Panc1 (cell line): ENCODE measurements around the gene DIS3L2. TPM values are rescaled to one million over a fixed set of nuclear protein-coding genes. Genes with fewer than 3 reads are reported as not detected.
"Not testable (repeated sequence)": the region's sequence is repeated elsewhere in the genome, so short reads cannot be mapped to it uniquely, and the experiment has no call there.

Experiments
- ATAC-seq: fragments of 200-7000 bp; cut with Tn5 transposase; 2 replicates; pipeline ENCODE4 v1.9.1; 2020; ENCODE audit warnings: mild to moderate bottlenecking, moderate library complexity
- BruUV-seq: library from RNA; stranded (reverse); fragments of 400-500 nt; replicated peaks from 2 replicates; lab custom pipeline; 2021; lab: Mats Ljungman, UMichigan
- CTCF ChIA-PET: fragments of 300-600 bp; sonication (Branson Sonifier 250); formaldehyde crosslinking; loops from one replicate; lab custom pipeline; 2022; ENCODE audit warnings: antibody characterized with exemption; lab: Charles Lee
- POLR2A ChIA-PET: fragments of 300-600 bp; sonication (Branson Sonifier 250); formaldehyde crosslinking; loops from one replicate; lab custom pipeline; 2022; ENCODE audit warnings: antibody characterized with exemption; lab: Charles Lee
- DNase-seq: peaks from one replicate; pipeline ENCODE4 v3.0.0-alpha.2; 2010; ENCODE audit warnings: low read depth, low spot score
- H3K27ac ChIP-seq: 2 replicates; pipeline ENCODE4 v1.5.1; 2011; ENCODE audit warnings: mild to moderate bottlenecking, low read length, inconsistent platforms
- H3K27me3 ChIP-seq: fragments of 200-500 bp; sonication (Bioruptor generic); 2 replicates; pipeline ENCODE4 v1.6.0; 2014; ENCODE audit warnings: low read length, inconsistent platforms; ENCODE audit not compliant: control insufficient read depth, insufficient read depth
- H3K36me3 ChIP-seq: fragments of 200-500 bp; sonication (Bioruptor generic); 2 replicates; pipeline ENCODE4 v1.5.1; 2014; ENCODE audit warnings: inconsistent platforms, mild to moderate bottlenecking, low read length, moderate library complexity; ENCODE audit not compliant: control insufficient read depth, insufficient read depth
- H3K4me1 ChIP-seq: 2 replicates; pipeline ENCODE4 v1.5.1; 2011; ENCODE audit warnings: inconsistent platforms, mild to moderate bottlenecking, low read length, moderate library complexity; ENCODE audit not compliant: control insufficient read depth, insufficient read depth
- H3K4me3 ChIP-seq, 2 experiments: 2 replicates each; pipeline ENCODE4 v1.5.1; 2011 to 2012; ENCODE audit warnings: low read depth in 2 of 2, low read length in 2 of 2, mild to moderate bottlenecking in 2 of 2, inconsistent platforms in 1 of 2, moderate library complexity in 1 of 2
- H3K9me3 ChIP-seq: fragments of 200-500 bp; sonication (Bioruptor generic); 2 replicates; pipeline ENCODE4 v1.5.1; 2014; ENCODE audit warnings: low read depth, mild to moderate bottlenecking, inconsistent platforms, low read length, moderate library complexity; ENCODE audit not compliant: control insufficient read depth, insufficient read depth
- CTCF ChIP-seq: fragments of 450-650 bp; IDR thresholded peaks from 2 replicates; pipeline ENCODE4 v1.5.1; 2017; ENCODE audit warnings: mild to moderate bottlenecking
- POLR2AphosphoS5 ChIP-seq: IDR thresholded peaks from 2 replicates; pipeline ENCODE4 v1.6.1; 2012; ENCODE audit warnings: mild to moderate bottlenecking, low read depth, low read length, moderate library complexity
- SIN3A ChIP-seq: IDR thresholded peaks from 2 replicates; pipeline ENCODE4 v1.6.1; 2012; ENCODE audit warnings: low read depth, mild to moderate bottlenecking, low read length, moderate library complexity, borderline replicate concordance; ENCODE audit not compliant: insufficient read depth
- TCF7L2 ChIP-seq: IDR thresholded peaks from 2 replicates; pipeline ENCODE4 v1.6.1; 2011; ENCODE audit warnings: mild to moderate bottlenecking, low read depth, low read length, inconsistent platforms
- in situ Hi-C: cut with HindIII; loops from 2 replicates; pipeline ENCODE4 v1.10.0; 2016; ENCODE audit warnings: low sequenced_read_pairs, low pct_unique_long_range_greater_than_20kb
- intact Hi-C: fragments of 100-400 bp; cut with micrococcal nuclease; formaldehyde crosslinking; loops from one replicate; pipeline ENCODE4 v1.10.0; 2022; ENCODE audit not compliant: unreplicated experiment
- total RNA-seq: library from RNA; stranded (reverse); gene quantifications from one replicate; pipeline ENCODE4 v1.2.1, GENCODE V29; 2021; ENCODE audit not compliant: unreplicated experiment
- TF ChIP-seq, protein P1 (sequence below), 2 experiments: IDR thresholded peaks; 2 replicates each; pipeline ENCODE4 v1.6.1; 2011 to 2012; ENCODE audit warnings: low read depth in 2 of 2, control low read depth in 1 of 2, low read length in 1 of 2, mild to moderate bottlenecking in 1 of 2, moderate library complexity in 1 of 2; ENCODE audit not compliant: insufficient read depth in 1 of 2

Gene DIS3L2
- total RNA-seq, 1 experiment from 2014 or later: 28.1 TPM

DNA sequence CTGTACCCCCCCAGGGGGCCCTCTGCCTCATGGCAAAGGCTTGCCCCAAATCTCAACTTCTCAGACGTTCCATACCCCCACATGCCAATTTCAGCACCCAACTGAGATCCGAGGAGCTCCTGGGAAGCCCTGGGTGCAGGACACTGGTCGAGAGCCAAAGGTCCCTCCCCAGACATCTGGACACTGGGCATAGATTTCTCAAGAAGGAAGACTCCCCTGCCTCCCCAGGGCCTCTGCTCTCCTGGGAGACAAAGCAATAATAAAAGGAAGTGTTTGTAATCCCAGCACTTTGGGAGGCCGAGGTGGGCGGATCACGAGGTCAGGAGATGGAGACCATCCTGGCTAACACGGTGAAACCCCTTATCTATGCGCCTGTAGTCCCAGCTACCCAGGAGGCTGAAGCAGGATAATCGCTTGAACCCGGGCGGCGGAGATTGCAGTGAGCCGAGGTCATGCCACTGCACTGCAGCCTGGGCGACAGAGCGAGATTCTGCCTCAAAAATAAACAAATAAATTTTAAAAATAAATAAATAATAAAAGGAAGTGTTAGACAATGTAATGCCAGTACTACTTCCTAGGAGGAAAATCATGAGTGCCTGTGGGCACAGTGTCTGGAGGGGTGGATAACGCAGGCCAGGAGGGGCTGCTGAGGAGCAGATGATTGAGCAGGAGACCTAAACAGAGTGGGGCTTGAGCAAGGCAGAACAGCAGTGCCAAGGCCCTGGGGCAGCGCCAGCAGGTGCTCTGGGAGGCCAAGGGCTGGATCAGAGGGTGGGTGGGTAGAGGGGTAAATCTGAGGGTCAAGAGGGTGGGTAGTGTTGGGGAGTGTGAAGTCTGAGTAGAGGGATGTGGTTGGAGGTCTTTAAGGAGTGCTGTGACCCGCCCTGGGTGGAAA lies 421.1 kb downstream of the DIS3L2 start:
- intact Hi-C loops (no loop called here), in situ Hi-C loops (no loop called here)
- Histone ChIP-seq H3K9me3 (no peaks in the 10 kb centered on the region), H3K27me3 (no peaks in the 10 kb centered on the region), H3K4me3 (no peak overlapping the region), H3K27ac (peak overlapping the region; percentile 42; the same call in 1 of the 2 replicates), H3K36me3 (no peaks in the 10 kb centered on the region), H3K4me1 (peaks cover 13% of the 10 kb centered on the region)
- no peak for TF ChIP-seq TCF7L2
- TF ChIP-seq, protein P1, sequence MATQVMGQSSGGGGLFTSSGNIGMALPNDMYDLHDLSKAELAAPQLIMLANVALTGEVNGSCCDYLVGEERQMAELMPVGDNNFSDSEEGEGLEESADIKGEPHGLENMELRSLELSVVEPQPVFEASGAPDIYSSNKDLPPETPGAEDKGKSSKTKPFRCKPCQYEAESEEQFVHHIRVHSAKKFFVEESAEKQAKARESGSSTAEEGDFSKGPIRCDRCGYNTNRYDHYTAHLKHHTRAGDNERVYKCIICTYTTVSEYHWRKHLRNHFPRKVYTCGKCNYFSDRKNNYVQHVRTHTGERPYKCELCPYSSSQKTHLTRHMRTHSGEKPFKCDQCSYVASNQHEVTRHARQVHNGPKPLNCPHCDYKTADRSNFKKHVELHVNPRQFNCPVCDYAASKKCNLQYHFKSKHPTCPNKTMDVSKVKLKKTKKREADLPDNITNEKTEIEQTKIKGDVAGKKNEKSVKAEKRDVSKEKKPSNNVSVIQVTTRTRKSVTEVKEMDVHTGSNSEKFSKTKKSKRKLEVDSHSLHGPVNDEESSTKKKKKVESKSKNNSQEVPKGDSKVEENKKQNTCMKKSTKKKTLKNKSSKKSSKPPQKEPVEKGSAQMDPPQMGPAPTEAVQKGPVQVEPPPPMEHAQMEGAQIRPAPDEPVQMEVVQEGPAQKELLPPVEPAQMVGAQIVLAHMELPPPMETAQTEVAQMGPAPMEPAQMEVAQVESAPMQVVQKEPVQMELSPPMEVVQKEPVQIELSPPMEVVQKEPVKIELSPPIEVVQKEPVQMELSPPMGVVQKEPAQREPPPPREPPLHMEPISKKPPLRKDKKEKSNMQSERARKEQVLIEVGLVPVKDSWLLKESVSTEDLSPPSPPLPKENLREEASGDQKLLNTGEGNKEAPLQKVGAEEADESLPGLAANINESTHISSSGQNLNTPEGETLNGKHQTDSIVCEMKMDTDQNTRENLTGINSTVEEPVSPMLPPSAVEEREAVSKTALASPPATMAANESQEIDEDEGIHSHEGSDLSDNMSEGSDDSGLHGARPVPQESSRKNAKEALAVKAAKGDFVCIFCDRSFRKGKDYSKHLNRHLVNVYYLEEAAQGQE (IDR thresholded peaks at IDR 0.05; ENCODE audit: insufficient read depth in 1 of 2, low read depth in 2 of 2, low read length in 1 of 2): no peak
- TF ChIP-seq POLR2AphosphoS5: no peak
- TF ChIP-seq SIN3A: no peak
- no peak for TF ChIP-seq CTCF
- BruUV-seq: no TSS peak
- ChIA-PET POLR2A (no interaction called here), CTCF (no interaction called here)
- no peak for ATAC-seq
- DNase-seq: no peak

GRCh38 chr2:232384466-232384865 lies 423.0 kb downstream of the DIS3L2 start:
- CTCF ChIA-PET: interaction anchor here (0.6 to 1.3 kb wide), 2 partner anchors 17 to 58 kb away, joined by 3 read pairs; no protein-coding TSS in a partner anchor
- TF ChIP-seq CTCF (no peak), SIN3A (no peak)
- in situ Hi-C loops: no loop called here
- Histone ChIP-seq H3K27ac (peak overlapping the region; percentile 20; the same call in 1 of the 2 replicates), H3K4me1 (peaks cover 13% of the 10 kb centered on the region), H3K9me3 (no peaks in the 10 kb centered on the region), H3K36me3 (no peaks in the 10 kb centered on the region), H3K4me3 (no peak overlapping the region), H3K27me3 (no peaks in the 10 kb centered on the region)
- DNase-seq (no peak), ATAC-seq (no peak)
- POLR2A ChIA-PET: no interaction called here
- intact Hi-C loops: no loop called here
- no TSS peak for BruUV-seq

GRCh38 chr2:232385058-232385457 lies 423.5 kb downstream of the DIS3L2 start:
- BruUV-seq, POLR2A ChIA-PET, in situ Hi-C loops, H3K27me3 ChIP-seq, ATAC-seq, H3K9me3 ChIP-seq, DNase-seq, H3K4me3 ChIP-seq, H3K36me3 ChIP-seq, intact Hi-C loops: not testable (repeated sequence)
- Histone ChIP-seq H3K27ac (peak overlapping the region; percentile 76), H3K4me1 (peaks cover 13% of the 10 kb centered on the region)
- CTCF ChIA-PET: interaction anchor here (0.6 to 1.3 kb wide), 2 partner anchors 18 to 58 kb away, joined by 3 read pairs; no protein-coding TSS in a partner anchor
